HG02623 (cell line): ENCODE data around the gene ZNF394.
"Not testable (repeated sequence)": the region's sequence is repeated elsewhere in the genome, so short reads cannot be mapped to it uniquely, and the experiment has no call there.

Source experiments
- ATAC-seq: cut with Tn5 transposase; IDR thresholded peaks from one replicate; pipeline ENCODE4 v1.9.1; 2021; ENCODE audit warnings: moderate library complexity; ENCODE audit not compliant: unreplicated experiment

ZNF394 gene

DNA sequence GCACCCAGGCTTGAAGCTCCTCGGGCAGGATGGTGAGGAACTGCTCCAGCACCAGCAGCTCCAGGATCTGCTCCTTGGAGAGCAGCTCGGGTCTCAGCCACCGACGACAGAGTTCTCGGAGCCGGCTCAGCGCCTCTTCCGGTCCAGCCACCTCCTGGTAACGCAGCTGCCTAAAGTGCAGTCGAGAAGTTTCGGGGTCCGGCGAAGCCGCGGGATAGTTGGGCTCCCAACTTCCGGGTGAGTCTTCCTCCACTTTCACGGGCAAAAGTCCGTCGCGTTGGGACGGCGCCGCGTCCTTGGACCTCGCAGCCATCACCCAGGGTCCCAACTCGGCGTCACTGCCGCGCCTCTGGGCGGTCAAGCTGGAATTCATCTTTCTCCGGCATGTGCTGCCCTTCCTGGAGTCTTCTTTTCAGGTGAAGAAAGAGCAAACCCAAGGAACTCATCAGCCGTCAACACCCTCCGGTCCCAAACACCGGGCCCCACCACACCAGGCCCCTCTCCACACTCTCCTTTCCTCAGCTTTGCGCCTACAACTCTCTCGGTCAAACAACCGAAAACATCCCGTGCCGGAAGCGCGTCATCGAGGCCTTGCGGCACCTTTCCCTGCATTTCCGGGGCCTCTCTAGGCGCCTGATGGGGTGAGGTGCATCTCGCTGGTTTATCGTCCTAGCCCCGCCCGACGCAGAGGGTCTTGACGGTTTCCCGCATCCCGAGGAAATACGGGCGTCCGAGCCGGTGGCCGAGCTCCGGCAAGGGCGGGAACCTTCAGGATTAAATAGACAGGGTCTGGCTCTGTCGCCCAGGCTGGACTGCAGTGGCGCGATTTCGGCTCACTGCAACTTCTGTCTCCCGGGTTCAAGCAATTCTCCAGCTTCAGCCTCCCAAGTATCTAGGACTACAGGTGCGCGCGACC is at the start of gene ZNF394:
Gene ZNF394, minus strand, starts transcription at position 561 of the 916 bp plus-strand sequence. Its CDS starts 188 bp downstream, at position 373.
- no peak for ATAC-seq

DNA sequence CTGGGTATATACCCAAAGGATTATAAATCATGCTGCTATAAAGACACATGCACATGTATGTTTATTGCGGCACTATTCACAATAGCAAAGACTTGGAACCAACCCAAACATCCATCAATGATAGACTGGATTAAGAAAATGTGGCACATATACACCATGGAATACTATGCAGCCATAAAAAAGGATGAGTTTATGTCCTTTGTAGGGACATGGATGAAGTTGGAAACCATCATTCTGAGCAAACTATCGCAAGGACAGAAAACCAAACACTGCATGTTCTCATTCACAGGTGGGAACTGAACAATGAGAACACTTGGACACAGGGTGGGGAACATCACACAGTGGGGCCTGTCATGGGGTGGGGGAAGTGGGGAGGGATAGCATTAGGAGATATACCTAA is 49.5 kb upstream of the ZNF394 start:
- not testable (repeated sequence) for ATAC-seq

DNA sequence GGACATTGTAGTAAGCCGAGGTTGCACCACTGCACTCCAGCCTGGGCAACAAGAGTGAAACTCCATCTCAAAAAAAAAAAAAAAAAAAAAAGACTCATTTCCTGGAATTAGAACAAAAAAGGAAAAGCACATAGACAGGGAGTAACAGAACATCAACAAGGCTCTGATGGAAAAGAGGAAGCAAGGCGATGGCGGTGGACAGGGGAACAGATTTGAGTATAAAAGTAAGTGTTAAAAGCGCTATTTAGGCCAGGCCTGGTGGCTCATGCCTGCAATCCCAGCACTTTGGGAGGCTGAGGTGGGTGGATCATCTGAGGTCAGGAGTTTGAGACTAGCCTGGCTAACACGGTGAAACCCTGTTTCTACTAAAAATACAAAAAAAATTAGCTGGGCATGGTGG is 45.2 kb upstream of the ZNF394 start:
- not testable (repeated sequence) for ATAC-seq

DNA sequence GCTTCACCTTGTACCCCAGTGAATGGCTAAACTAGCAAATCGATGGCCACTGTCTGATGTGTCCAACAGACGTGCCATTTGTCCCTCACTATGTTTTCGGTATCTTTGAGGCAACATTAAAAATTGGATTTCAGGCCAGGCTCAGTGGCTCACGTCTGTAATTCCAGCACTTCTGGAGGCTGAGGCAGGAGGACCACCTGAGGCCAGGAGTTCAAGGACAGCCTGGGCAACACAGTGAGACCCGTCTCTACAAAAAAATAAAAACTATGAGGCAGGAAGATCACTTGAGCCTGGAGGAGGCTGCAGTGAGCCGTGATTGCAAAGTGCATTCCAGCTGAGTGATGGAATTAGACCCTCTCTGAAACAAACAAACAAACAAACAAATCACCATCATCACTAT is 43.8 kb upstream of the ZNF394 start:
- ATAC-seq, result no peak

DNA sequence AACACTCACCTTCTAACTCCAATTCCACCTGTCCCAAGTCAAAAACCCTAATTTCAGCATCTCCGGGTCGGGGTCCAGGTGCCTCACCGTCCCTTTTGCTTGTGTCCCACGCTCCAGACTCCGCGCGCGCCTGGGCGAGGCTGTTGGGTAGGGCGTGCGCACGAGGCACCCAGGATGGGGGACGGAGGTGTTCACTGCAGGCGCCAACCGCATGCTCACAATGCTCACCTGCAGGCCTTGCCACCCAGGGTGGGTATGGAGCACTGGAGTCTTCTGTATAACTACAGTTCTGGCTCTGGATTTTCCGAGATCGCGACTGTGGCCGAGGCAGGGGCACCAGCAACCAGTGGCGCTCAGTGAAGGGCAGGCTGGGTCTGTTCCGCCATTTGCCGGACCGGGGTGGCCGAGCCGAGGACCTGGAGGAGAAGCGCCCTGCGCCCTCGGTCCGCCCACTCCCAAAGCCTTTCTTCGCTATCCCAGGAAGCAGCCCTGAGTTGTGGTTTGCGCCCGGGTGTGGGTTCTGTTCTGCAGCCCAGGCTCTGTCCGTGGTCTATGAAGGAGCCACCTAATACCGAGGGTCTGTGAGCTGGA is 43.1 kb upstream of the ZNF394 start:
- no peak for ATAC-seq

DNA sequence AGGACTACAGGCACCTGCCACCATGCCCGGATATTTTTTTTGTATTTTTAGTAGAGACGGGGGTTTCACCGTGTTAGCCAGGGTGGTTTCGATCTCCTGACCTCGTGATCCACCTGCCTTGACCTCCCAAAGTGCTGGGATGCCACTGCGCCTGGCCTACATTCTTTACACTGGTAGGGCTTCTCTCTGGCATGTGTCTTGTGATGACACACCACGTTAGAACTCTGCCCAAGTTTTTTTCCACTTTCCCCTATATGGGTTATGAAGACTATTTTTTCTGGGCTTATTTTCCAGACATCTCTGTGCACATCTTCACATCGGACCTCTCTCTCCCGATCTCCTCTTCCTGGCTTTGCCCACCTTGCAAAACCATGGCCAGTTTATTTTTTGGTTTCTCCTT is 41.1 kb upstream of the ZNF394 start:
- no peak for ATAC-seq

DNA sequence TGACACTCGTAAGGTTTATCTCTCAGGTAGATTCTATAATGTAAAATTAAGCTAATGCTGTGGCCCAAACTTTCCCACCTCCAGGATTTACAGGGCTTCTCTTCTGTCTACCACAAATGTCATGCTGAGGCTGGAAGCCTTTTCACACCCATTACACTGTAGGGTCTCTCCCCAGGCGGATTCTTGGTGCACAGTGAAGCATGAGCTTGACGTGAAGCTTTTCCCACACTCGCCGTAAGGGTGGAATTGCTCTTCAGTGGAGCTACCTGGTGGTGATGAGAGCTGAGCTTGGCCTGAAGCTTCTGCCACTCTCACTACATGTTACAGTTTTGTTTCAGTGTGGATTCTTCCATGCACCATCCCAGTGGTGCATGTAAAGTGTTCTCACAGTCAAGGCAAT is 40.5 kb upstream of the ZNF394 start:
- no peak for ATAC-seq

DNA sequence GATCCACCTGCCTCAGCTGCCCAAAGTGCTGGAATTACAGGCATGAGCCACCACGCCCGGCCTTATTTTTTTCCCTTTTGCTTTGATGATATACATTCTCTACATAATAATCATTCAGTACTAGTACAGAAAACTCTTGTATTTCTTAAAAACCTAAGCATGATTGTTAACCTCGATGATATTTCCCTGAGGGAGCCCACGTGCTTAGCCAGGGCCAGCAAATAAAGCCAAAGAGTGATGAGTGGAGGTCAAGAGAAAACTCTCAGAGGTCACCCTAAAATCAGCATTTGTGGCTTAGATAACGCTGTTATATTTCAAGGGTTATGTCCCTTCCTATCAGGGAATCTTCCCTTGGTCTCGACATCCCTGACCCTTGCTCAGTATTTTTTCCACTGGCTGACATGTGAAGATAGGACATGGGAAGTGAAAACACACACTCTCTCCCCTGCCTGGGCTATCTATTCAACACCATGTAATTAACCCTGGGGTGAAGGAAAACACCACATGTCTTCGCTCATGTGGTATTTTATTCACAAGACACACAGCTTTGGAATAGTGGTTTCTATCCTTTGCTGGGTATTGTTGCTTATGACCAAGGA is 39.2 kb upstream of the ZNF394 start:
- ATAC-seq, result no peak

DNA sequence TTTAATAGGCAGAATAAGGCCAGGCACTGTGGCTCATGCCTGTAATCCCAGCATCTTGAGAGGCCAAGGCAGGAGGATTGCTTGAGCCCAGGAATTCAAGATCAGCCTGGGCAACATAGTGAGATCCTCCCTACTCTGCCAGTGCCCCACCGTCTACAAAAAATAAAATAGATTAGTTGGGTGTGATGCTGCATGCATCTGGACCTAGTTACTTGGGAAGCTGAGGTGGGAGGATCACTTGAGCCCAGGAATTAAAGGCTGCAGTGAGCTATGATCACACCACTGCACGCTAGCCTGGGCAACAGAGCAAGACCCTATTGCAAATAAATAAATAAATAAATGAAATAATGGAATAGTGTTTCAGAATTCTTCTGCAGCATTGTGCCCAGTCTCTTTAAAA is 35.6 kb upstream of the ZNF394 start:
- ATAC-seq, result no peak

DNA sequence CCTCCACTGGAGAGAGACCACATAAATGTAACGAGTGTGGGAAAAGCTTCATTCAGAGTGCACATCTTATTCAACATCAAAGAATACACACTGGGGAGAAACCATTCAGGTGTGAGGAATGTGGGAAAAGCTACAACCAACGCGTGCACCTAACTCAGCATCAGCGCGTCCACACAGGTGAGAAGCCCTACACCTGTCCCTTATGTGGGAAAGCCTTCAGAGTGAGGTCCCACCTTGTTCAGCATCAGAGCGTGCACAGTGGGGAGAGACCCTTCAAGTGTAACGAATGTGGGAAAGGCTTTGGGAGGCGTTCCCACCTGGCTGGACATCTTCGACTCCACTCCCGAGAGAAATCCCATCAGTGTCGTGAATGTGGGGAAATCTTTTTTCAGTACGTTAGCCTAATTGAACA is 31.3 kb upstream of the ZNF394 start:
- ATAC-seq, result no peak

DNA sequence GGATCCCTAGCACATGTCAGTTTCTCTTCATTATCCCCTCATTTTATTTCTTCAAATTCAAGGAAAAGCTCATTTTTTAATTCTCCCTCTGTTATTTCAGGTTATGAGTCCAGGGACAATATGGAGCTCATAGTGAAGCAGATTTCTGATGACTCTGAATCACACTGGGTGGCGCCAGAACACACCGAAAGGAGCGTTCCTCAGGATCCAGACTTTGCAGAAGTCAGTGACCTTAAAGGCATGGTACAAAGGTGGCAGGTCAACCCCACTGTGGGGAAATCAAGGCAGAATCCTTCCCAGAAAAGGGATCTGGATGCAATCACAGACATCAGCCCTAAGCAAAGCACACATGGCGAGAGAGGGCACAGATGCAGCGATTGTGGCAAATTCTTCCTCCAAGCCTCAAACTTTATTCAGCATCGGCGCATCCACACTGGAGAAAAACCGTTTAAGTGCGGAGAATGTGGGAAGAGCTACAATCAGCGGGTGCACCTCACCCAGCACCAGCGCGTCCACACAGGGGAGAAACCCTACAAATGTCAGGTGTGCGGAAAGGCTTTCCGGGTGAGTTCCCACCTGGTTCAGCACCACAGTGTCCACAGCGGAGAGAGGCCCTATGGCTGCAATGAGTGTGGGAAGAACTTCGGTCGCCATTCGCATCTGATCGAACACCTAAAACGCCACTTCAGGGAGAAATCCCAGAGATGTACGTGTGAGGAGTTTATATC is 25.8 kb upstream of the ZNF394 start:
- ATAC-seq, result no peak

DNA sequence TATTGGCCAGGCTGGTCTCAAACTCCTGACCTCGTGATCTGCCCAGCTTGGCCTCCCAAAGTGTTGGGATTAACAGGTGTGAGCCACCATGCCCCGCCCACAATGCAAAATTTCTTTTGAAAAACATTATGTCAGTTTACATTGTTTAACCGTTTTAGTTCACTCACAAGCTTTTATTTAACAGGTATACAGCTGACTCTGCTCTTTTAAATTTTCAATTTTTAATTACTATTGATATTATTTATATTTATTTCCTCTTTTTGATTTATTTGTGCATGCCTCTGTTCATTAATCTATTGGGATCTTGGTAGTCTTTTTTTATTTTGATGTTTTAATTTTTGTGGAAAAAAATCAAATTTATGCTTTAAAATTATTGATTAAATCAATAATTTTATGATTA is 21.3 kb upstream of the ZNF394 start:
- ATAC-seq, result no peak

DNA sequence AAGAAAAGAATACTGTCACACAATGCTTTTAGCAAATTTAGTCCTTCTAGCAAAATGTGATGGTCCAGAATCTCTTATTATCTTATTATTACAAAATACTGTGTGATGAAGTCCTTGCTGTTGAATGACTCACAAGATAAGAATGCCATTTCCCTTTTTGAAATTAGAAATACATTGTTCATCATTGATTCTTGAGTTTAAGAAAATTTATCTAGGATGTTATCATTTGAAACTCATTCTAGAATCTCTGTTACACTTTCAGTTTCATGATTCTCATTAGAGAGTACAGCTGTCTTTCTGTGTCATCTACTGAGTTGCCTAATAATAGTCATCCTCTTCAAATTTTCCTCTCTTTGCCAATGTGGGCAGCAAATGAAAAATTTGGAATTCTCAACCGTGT is 14.0 kb upstream of the ZNF394 start:
- ATAC-seq, result no peak

DNA sequence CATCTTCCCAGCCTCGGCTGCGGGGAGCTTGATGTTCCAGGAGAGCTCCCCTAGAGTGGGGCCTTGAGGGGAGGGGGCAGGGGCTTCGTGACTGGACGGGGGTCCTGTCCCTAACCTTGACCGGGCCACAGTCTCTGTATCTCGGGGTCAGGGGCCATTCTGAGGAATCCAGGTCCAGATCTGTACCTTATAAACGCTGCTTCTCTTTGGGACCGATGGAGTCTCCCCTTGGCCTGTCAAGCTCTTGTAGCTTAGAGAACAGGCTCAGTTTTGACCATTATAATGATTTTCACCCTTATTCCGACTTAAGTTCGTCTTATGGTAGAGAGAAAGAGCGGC is 5.2 kb upstream of the ZNF394 start:
- peak; percentile 3 for ATAC-seq

DNA sequence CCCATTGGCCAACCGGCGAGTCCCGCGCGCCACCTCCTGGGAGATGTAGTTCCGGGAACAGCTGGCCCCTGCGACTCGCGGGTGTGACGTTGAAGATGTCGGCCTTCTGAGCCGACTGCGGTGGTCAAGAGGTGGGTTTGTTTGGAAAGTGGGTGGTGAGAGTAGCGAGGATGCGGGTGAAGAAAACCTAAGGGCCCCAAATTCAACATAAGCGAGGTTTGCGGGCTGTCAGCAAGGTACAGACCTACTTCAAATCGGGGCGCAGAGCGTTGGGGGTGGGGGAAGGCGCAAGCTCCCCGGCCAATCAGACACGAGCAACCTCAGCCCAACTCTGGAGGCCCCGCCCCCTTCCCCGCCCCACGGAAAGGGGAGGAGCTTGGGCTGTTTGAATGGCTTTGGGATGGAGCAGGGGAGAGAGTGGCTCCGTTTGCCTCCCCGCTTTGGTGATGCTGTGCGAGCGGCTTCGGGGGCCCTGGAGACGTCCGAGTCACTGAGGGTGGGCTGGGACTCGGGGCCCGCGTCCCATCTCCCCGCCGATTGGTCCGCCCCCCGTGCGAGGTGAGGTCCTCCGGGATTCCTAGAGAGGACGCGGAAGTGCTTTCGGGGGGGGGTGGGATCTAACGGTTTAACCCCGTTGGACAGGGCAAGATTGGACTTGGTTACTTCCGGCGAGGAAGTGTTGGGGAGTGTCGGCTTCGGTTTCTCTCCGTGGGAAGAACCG is 4.7 kb upstream of the ZNF394 start, which contains the start of gene ZKSCAN5:
Gene ZKSCAN5, plus strand, starts transcription at position 60 of the 721 bp plus-strand sequence. CDS start 1,383 bp downstream, outside the sequence.
- peak; percentile 74 for ATAC-seq

DNA sequence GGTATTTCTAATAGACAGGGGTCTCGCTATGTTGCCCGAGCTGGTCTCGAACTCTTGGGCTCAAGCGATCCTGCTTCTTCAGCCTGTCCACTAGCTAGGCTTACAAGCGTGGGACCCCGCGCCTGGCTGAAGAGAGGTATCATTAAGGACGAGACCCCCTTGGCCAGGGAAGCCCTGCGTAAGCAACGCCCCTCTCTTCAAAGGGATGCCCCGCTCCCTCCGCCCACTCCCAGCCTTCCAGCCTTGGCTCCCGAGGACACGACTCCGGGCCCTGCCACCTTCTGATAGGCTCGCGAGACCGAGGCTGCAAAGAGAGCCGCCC is 4.2 kb upstream of the ZNF394 start:
- no peak for ATAC-seq

DNA sequence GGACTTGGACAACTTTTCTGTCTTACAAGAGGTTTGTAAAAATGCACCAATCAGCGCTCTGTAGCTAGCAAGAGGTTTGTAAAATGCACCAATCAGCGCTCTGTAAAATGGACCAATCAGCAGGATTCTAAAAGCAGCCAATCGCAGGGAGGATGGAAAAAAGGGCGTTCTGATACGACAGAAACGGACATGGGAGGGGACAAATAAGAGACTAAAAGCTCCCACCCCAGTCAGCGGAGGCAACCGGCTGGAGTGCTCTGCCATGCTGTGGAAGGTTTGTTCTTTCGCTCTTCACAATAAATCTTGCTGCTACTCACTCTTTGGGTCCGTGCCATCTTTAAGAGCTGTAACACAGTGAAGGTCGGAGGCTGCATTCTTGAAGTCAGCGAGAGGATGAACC is 1.2 kb upstream of the ZNF394 start:
- not testable (repeated sequence) for ATAC-seq

DNA sequence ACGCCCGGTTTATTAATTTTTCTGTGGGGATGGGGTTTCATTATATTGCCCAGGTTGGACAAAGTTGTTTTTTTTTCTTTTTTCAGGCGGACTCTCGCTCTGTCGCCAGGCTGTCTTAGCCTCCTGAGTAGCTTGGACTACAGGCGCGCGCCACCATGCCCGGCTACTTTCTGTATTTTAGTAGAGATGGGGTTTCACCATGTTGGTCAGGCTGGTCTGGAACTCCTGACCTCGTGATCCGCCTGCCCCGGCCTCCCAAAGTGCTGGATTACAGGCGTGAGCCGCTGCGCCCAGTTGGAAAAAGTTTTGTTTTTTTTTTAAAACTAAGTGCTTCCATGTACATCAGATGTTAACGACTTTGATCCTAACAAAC is 542 bp upstream of the ZNF394 start:
- no peak for ATAC-seq

DNA sequence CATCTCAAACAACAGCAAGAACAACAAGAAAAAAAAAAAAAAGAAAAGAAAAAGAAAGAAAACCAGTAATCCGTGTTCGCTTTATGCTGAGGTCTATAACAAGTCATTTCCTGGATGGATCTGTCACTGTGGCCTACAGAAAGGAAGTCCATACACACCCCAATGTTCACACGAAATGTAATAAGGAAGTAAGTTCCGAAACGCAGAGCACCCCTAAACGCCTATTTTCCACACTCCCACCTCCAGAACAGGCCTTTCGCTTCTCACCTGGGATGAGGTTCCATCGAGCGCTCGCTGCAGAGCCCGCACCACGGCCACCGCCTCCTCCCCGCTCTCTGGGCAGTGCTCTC is 735 bp downstream of the ZNF394 start:
- no peak for ATAC-seq

DNA sequence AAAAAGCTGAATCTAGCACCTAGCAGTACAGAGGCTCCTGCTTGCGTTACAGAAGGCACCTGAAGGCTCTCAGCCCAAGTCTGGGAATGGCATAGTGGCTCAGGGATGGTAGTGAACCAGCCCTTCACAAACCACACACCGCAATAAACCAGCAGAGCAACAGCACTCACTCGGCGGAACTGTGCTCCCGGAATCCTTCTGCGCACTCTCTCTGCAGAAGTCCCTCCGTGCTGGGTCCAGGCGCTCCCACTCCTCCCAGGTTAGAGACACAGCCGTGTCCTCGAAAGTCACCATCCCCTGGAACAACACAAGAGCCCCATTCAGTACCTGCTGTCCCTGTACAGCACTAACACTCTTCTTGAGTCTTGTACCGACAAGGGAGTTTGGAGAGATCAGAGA is 1.5 kb downstream of the ZNF394 start:
- ATAC-seq, result no peak
